Stimulated activated CD8-positive, alpha-beta memory T cell treated with anti-CD3 and anti-CD28 coated beads, Interleukin-15, amount 100 ng/mL, for 4 hours (primary cell): ENCODE measurements around the gene UGGT1.

Experiments used
- DNase-seq, 2 donors: peaks; one replicate each; pipeline ENCODE4 v3.0.0-alpha.2; 2020; ENCODE audit warnings: low read depth in 2 of 2

UGGT1 gene

GRCh38 chr2:128105072-128105471, 14.1 kb downstream of the UGGT1 start:
- DNase-seq = no peak

GRCh38 chr2:128108166-128108565, 17.2 kb downstream of the UGGT1 start:
- DNase-seq = no peak

- DNase-seq = no peak
Observed at GRCh38 chr2:128109243-128109642, 18.2 kb downstream of the UGGT1 start.

- no peak for DNase-seq
Observed at GRCh38 chr2:128115921-128116623, 25.1 kb downstream of the UGGT1 start.

GRCh38 chr2:128134573-128134972, 43.6 kb downstream of the UGGT1 start:
- no peak for DNase-seq

GRCh38 chr2:128137094-128137616, 46.2 kb downstream of the UGGT1 start:
- DNase-seq = no peak

- no peak for DNase-seq
Observed at GRCh38 chr2:128139624-128140023, 48.6 kb downstream of the UGGT1 start.

- DNase-seq = no peak
Observed at GRCh38 chr2:128145651-128146050, 54.7 kb downstream of the UGGT1 start.

- no peak for DNase-seq
Observed at GRCh38 chr2:128153786-128154185, 62.8 kb downstream of the UGGT1 start.

GRCh38 chr2:128154225-128154624, 63.2 kb downstream of the UGGT1 start:
- DNase-seq = no peak

GRCh38 chr2:128155970-128156369, 65.0 kb downstream of the UGGT1 start:
- no peak for DNase-seq

- DNase-seq = no peak
Observed at GRCh38 chr2:128156812-128157211, 65.8 kb downstream of the UGGT1 start.

GRCh38 chr2:128157644-128158043, 66.6 kb downstream of the UGGT1 start:
- no peak for DNase-seq

GRCh38 chr2:128158176-128158575, 67.2 kb downstream of the UGGT1 start:
- no peak for DNase-seq

GRCh38 chr2:128159437-128159836, 68.4 kb downstream of the UGGT1 start:
- DNase-seq = no peak

GRCh38 chr2:128160616-128161275, 69.7 kb downstream of the UGGT1 start:
- no peak for DNase-seq

- no peak for DNase-seq
Observed at GRCh38 chr2:128162266-128162665, 71.3 kb downstream of the UGGT1 start.

GRCh38 chr2:128164311-128164710, 73.3 kb downstream of the UGGT1 start:
- DNase-seq = no peak

- DNase-seq = no peak
Observed at GRCh38 chr2:128166746-128167353, 75.8 kb downstream of the UGGT1 start.

GRCh38 chr2:128169094-128169493, 78.1 kb downstream of the UGGT1 start:
- no peak for DNase-seq

- DNase-seq = no peak
Observed at GRCh38 chr2:128169497-128169896, 78.5 kb downstream of the UGGT1 start.

- no peak for DNase-seq
Observed at GRCh38 chr2:128169933-128170709, 79.1 kb downstream of the UGGT1 start.
